ENCODE data around the gene LY6G6D.

- no peak for TF ChIP-seq CTCF (IDR thresholded peaks at IDR 0.05; ENCODE audit: low read length)
- no peak for TF ChIP-seq EZH2phosphoT487 (IDR thresholded peaks at IDR 0.05; ENCODE audit: low read length)
- TF ChIP-seq EZH2 (optimal IDR thresholded peaks at IDR 0.05; ENCODE audit: low read depth, low read length), result no peak
These were observed 45.5 kb upstream of the LY6G6D start, which contains the start of gene LY6G5B for GRCh38 chr6:31669676-31670075.
